ENCODE results near the gene PISD.

PISD gene

GRCh38 chr22:31623592-31624304, 38.3 kb downstream of the PISD start:
- DNase-seq = no peak

GRCh38 chr22:31622980-31623379, 39.0 kb downstream of the PISD start:
- no peak for DNase-seq

GRCh38 chr22:31621507-31622124, 40.4 kb downstream of the PISD start:
- DNase-seq = no peak

GRCh38 chr22:31620756-31621480, 41.1 kb downstream of the PISD start:
- no peak for DNase-seq

DNA sequence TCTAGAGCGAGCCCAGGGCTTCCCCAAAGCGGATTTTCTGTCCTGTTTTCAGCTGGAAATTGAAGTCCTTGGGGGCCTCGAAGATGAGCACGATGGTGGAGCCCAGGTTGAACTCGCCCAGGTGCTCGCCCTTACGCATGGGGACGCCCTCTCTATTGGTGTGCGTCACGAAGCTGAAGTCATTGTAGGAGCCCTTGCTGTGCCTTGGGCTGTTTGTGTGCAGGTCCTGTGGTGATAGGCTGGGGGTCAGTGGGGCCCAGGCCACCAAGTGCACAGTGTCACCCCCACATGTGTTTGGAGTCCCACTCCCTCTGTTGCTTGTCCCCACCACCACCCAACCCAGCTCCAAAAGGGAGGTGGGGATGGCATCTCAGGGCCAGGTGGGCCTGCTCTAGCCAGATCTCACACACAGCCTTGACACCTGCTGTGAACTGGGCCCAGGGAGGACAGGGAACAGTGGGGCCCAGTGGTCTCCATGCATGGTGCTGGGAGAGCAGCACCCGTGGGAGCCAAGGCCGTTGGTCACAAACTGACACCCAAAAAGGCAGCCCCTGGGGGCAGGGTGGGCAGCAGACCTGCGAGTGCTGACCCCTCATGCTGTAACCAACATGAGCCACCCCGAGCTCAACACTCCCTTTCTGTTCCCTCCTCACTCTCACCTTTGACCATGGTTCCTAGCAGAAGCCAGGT, 42.3 kb downstream of the PISD start:
- DNase-seq = no peak

GRCh38 chr22:31618471-31619176, 43.4 kb downstream of the PISD start:
- DNase-seq = no peak

- DNase-seq = no peak
Observed at GRCh38 chr22:31618057-31618456, 44.0 kb downstream of the PISD start.

DNA sequence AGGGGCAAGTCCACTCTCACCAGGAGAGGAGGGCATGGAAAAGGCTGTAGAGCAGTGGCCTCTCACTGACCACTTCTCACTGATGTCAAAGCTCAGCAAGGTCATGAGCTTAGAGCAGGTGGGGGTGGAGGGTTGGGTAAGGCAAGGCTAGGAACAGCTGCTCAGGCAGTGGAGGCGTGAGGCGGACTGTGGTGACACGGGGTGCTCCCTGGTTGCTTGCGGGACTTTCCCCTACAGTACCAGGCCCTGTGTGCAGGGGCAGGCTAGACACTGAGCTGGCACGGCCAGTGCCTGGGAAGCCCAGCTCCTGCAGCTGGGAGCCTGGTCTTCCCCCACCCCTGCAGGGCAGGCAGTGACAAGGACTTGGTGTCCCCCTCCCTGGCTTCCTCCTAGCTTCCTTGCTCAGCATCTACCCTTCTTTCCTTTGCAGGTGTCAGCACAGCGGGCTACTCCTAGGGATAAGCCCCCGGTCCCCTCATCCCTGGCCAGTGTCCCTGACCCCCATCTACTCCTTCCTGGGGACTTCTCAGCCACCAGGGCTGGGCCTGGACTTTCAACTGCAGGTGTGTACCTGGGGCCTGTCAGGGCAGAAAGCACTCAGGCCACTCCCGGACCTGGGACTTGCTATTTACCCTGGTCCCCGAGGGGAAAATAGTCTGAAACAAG, 45.6 kb downstream of the PISD start:
- no peak for DNase-seq

DNA sequence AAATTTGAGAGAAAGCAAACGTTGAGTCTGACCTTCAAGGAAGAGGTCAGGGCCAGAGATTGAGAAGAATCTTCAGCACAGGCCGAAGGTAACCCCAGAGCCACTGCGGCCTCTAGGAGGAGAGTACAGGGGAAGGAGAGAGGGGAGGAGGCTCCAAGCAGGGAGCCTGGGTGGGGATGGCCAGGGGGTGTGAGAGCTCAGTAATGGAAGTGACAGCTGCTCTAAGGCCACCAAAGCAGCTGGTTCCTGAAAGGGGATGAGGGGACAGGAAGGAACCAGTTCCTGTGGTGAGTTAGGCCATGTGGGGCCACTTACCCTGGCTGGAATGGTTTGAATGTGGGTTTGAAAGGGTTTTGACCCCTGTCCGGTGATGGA, 46.1 kb downstream of the PISD start:
- no peak for DNase-seq

- no peak for DNase-seq
Observed at GRCh38 chr22:31615491-31615860, 46.5 kb downstream of the PISD start.

- DNase-seq = no peak
Observed at GRCh38 chr22:31614781-31615490, 47.1 kb downstream of the PISD start.

DNA sequence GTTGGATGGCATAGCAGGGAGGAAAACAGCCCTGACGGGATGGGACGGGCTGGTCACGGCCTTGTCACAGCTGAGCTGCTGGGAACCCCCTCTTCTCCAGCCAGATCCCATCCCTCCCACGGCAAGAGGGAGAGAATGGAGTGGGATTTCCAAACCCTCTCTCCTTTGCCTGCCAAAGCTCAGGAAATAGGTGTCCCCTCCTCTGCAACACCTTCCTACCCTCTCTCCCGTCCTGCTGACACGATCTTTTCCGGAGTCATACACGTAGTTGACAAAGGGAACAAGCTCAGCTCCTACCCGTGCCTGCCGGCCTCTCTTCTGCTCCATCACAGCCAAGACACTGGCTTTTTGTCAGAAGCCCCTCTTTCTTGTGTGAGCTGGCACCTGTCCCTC, 48.1 kb downstream of the PISD start:
- DNase-seq = no peak

DNA sequence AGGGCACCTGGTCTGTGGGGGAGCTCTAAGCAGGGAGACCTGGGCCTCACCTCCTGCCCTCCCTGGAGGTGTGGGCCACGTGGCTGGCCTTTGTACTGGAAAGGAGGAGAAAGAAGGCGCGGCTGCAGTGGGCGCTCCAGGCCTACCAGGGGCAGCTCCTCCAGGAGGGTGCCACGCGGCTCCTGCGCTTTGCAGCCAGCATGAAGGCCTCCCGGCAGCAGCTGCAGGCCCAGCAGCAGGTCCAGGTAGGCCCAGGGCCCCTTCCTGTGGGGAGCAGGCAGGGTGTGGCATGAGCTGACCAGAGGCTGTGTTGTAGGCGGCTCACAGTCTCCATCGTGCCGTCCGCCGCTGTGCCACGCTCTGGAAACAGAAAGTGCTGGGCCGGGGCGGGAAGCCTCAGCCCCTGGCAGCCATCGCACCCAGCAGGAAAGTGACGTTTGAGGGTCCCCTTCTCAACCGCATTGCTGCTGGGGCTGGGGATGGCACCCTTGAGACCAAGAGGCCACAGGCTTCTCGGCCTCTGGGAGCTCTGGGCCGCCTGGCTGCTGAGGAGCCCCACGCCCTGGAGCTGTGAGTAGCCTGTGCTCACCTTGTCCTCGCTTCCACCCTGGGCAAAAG, 48.6 kb downstream of the PISD start:
- DNase-seq = no peak

GRCh38 chr22:31612891-31613285, 49.1 kb downstream of the PISD start:
- DNase-seq = no peak

DNA sequence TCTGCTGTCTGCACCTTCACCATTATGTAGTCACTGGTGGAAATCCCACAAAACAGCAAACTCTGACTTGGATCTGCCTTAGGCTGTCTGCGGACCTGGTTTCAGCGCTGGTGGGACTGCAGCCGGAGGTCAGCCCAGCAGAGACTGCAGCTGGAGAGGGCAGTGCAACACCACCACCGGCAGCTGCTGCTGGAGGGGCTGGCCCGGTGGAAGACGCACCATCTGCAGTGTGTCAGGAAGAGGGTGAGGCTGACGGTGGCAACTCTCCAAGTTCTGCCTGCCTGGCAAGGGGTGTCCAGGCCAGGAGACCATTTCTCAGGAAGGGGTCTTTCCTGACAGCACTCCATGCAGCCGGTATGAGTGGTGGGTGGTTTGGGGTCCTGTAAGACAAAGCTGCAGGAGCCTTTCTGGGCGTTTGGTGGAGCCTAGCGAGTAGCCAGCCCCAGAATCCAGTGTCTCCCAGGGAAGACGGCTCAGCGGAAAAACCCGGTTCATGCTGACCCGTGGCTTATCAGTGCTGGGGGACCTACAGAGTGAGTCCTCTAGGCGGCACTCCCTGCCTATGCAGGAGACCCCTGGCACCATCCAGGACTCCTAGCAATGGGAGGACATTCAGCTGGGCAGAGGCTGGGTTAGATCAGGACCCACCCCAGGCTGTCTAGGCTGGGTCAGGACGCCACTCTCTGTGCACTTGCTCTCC, 50.8 kb downstream of the PISD start:
- DNase-seq = no peak

DNA sequence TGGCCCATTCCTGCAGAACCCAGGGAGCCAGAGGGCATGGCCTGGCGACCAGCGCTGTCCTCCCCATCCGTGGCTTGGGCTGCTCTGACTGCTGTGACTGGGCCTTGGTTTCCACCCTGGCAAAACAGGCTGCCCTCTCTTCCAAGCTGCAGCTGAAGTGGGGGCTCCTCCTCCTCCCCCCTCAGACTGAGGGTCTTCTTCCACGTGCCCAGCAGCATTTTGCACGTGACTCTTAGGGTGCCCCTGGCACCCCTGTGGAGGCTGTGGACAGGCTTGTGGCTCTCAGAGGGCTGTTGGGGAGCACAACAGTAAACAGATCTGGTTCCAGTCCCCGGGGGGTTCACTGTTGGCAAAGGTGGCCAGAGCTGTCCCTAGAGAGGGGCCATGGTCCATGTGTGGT, 51.4 kb downstream of the PISD start:
- no peak for DNase-seq

- DNase-seq = no peak
Observed at GRCh38 chr22:31609716-31610115, 52.3 kb downstream of the PISD start.

DNA sequence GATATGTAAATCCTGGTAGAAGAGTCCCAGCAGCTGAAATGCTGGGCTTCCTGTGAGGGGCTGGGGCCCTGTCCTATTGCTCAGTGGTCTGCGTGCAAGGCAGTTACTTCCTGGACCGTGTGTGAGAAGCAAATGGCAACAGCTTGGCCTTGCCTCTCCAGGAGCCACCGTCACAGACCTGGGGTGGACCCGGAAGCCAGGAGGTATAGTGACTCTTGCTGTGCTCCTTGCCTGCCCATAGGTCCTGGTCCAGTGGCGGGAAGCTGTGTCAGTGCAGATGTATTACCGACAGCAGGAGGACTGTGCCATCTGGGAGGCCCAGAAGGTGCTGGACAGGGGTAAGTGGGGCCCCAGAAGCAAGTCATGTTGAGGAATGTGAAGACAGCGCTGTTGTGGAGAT, 54.3 kb downstream of the PISD start:
- DNase-seq = no peak

GRCh38 chr22:31605851-31606585, 56.0 kb downstream of the PISD start:
- DNase-seq = peak in 1 of 2 donors; percentile 24

Data from hippocampal formation (tissue), 2 donors.